HG03039 (cell line): Measurements from ENCODE around the gene ARHGAP4.

Experiments used
- ATAC-seq: cut with Tn5 transposase; IDR thresholded peaks from one replicate; pipeline ENCODE4 v1.9.1; 2021; ENCODE audit warnings: mild to moderate bottlenecking, moderate library complexity; ENCODE audit not compliant: unreplicated experiment

The ARHGAP4 gene

DNA sequence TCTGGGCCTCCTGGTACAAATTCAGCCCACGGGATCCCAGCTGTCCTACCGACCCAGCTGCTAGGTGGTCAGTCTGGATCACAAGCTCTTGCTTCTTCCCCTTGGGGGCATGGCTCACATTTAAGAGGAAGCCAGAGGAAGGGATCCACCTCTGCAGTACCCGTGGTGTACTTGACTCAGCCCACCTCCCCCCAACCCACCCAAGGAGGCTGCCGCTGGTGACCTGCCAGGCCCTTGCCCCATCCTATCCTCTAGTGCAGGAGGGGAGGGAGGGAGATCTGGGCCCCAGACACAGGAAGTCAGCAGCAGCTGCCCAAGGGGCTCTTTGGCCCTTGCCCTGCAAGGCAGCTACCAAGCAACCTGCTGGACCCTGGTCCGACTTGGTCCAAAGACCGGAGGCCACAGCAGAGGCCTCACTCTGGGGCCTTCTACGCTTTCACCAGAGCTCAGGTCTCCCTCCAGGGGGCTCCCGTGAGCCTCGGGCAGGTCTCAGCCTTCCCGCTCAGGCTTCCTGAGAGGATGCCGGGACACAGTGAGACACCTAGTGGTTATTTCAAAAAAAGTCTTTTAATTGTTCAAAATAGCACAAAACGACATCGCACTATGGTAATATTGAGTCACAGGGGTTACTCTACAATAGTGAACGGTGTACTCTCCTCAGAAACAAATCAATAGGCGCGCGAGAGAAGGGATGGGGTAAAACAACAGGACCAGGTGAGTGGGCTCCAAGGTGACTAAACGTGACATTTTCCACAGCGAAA lies 21.1 kb upstream of the ARHGAP4 start:
- peak; percentile 59 for ATAC-seq

DNA sequence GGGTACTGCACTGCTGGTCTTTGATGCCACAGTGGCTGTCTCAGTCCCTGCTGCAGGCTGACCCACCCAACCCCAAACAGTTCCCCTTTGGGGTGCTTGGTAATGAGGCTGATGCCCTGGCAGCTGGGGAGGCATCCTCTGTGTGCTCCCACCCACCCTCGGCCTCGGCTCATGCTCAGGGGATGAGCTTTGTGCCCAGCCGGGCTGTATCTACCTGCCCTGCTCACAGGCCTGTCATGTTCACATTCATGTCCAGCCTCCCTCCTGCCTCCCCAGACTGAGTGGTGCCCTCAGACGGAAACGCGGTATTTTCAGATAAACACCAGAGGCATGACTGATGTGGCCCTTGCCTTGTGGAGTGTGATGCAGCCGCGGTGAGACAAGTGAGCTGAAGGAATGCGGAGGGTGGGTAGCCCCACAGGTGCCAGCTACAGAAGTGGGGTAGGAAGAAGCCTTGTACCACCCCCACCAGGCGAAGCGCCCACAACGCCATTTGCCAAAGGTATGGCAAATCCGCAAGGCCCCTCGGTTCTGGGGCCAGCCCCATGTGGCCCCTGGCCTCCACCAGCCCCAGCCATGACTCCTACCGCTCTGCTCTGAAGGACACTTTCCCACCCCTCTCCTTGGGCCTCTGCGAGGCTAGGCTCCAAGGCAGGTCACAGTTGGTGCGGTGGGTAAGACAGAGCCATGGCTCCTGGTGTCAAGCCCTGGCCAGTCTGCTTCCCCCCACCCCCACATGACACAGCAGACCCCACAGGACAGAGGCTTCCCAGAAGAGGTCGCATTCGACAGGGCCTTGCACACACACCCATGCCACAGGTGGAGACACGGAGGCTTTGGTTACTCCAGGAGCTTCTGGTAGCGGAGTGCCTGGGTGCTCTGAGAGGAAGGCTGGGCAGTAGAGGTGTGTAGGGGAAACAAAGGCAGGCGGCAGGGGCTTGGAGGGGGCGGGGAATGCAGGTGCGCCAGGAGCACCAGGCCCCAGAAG lies 20.2 kb upstream of the ARHGAP4 start:
- ATAC-seq = no peak

DNA sequence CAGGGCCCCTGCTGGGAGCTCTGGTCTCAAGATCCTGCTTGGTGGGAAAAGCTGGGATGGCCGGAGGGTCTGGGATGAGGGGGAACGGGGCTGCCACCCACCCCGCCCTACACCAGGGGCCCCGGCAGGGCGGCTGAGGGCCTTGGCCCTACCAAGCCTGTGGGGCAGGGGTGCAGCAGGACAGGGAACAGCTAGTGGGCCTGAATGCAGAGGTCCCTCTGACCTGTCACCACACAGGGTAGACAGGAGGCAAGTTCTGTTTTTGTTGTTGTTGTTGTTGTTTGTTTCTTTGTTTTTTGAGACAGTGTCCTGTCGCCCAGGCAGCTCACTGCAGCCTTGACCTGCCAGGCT lies 18.7 kb upstream of the ARHGAP4 start:
- no peak for ATAC-seq

DNA sequence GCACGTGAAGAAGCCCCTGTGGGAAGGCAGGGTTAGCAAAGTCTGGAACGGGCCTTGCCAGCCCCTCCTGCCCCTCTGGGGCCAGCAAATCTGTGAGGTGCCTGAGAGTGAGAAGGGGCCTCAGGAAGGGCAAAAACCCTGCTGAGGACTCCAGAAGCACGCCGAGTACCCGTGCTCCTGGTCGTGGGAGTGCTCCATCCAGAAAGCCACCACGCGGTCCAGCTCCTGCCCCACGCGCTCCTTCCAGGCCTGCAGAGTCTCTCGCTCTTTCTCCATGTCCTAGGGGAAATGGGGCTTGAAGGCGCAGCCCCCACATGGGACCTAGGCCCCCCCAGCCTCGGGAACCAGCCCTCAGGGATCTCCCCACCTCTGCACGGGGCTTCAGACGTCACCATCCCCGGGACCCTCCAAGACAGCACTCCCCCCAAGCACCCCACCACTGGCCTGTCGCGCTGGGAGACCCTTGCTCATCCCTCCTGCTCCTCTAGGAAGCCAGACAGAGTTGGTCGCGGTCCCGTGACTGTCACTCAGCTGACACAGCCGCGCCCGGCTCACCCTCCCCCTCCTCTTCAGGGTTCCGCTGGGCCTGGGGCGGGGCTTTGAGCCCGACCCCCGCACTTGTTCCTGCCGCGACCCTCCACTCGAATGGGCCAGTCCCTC lies 18.2 kb upstream of the ARHGAP4 start, which contains the start of gene RENBP:
Gene RENBP, minus strand, starts transcription at position 504 of the 660 bp plus-strand sequence. Its CDS starts 33 bp downstream, at position 471.
- no peak for ATAC-seq

DNA sequence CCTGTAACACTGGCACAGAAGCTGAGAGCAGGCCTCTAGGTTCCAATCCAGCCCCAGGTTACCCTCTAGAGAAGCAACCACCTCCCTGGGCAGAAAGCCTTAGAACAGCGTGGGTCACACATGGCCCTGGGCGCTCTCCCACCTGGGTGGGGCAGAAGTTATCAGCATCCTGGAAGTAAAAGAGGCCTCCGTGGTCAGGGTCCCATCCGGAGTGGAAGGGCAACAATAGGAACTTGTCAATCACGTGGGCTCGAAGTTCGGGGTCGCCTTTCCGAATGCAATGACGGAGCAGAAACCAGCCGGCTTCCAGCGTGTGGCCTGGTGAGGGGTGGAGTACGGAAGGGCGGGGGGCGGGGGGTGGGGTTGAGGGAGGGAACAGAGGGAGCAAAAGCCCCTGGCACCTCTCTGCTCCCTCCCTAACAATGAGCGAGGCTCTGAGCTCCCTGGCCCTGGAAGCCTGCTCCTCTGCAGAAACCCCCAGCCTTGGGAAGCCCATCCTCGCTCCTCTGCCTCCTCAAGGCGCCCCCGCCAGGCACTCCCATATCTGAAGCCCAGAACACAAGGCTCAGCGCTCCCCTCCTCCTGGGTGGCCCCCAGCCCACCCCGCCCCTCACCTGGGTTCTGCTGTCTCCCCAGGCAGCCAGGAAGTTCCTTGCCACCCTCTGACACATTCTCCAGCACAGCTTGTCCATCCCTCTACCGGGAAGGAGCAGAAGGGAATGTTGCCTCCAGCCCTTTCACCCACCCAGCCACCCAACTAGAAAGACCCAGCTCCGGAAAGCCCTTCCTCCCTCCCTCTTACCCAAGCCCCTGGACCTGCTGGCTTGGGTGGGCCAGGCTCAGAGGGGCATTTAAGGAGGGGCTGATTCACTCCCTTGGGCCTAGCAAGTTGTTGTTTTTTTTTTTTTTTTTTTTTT lies 15.5 kb upstream of the ARHGAP4 start:
- ATAC-seq = no peak

DNA sequence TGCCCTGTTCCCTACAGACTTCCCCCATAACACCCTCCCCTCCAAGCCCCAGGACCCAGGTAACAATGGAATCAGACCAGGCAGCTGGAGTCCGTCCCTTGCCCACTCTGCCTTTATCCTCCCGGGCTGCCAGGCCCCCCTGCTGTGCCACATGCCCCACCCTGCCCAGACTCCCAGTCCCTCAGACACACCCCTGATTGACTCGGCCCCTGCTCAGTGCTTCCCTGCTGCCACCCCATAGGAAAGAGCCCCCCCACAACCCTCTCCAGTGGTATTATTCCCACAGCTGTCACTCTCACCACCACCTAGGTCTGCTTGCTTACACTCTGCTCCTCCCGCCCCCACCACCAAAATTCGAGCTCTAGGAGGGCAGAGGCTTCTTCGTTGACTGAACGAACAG lies 13.5 kb upstream of the ARHGAP4 start:
- no peak for ATAC-seq

DNA sequence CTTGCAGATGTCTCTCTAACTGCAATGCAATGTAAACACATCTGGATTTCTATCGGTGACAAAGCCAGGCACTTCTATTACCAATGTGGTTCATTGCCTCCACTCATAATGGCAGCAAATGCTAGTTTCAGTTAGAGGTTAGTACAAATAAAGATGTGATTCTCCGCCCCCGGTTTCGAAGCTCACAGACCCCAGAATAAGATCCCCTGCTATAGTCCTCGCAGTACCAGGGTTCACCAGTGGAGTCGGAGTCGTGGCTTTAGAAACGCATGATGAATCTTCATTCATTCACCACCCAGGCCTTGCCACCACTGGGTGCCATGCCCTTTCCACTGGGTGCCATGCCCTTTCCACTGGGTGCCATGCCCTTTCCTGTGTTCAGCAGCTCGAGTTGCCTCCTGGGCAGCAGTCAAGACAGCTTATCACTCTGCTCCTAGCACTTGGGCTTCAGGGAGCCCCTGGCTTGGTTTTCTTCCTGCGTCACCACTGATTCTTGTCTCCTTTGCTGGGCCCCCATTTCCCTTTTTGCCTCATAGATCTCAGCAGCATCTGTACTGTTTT lies 12.2 kb upstream of the ARHGAP4 start:
- no peak for ATAC-seq

DNA sequence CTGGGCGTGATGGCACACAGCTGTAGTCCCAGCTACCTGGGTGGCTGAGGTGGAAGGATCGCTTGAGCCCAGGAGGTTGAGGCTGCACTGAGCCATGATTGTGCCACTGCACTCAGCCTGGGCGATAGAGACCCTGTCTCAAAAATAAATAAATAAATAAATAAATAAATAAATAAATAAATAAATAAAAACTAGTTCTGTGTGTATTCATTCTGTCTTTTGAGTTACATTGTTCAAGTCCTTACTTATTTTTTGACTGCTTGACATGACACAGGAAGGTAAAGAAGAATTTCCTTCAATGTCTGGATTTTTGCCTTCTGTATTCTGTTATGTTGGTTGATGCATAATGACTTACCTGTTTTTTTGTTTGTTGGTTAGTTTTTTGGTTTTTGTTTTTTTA lies 11.0 kb upstream of the ARHGAP4 start:
- ATAC-seq = no peak

DNA sequence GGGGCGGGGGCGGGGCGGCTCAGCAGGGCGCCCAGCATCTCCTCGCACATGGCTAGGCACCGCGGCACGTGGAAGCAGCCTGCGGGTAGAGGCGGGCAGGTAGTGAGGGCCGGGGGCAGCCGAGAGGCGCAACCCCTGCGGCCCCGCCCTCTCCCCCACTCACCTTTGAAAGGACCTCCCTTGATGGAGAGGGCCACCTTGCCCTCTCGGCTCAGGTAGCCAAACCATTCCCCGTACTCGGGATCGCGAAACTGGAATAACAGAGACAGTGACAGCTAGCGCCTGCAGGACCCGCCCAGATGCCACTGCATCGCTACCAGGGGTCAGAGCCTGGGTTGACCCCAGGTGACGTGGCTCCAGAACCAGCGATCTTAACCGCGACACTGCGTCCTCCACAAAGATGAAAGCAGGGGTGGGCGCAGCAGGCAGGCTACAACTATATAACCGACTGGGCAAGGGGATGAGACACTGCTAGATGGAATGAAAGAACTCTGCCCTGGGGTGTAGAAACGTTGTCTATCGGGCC lies 9.3 kb upstream of the ARHGAP4 start:
- no peak for ATAC-seq

DNA sequence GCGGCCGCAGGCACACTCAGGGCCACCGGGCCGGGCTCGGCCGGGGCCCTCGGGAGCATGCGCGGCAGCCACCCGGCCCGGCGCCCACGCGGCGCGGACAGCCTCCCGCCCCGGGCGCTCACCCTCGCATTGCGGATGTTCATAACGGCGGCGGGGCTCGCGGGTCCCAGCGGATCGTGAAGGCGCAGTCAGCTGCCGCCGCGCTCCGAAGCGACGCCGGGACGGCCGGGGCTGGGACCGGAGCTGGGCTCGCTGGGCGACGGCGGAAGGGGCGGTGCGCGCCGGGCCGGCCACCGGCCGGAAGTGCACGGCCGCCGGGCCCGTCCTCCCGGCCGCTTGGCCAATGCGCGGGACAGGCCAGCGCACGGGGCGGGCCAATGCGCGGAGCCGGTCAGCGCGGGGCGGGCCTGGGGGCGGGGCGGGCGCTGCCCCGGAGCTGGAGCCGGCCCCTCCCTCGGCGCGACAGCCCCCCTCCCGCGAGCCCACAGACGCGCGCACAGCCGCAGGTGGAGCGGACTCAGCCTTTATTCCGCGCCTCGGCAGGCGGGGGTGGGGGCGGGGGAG lies 8.8 kb upstream of the ARHGAP4 start, which contains the start of gene NAA10:
Gene NAA10, minus strand, starts transcription at position 276 of the 564 bp plus-strand sequence. Its CDS starts 133 bp downstream, at position 143.
- ATAC-seq = peak; percentile 85

DNA sequence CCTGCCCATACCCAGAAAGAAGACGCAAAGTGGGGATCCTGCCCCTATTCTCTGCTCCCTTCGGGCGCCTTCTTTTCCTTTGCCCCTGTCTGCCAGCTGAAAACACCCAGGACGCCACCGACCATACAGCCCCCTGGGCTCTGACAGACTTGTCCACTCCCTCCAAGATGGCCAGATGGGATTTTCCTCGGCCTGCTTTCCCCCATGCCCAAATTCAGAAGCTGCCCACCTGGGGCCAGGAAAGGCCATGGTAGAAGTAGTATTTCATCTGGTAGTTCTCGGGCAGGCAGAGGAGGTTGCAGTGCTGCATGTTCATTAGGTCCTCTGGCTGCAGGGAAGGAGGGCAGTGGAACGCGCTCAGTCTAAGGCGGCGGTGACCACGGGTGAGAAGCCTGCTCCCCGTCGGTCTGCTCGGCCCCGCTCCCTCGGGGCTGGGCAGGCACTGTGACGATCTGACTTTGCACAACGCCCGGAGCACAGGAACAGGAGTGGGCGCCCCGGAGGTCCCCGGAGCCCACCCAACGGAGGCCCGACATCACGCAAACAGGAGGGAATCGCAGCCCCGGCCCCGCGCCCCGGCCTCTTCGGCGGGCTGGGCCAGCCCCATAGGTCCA lies 8.2 kb upstream of the ARHGAP4 start:
- no peak for ATAC-seq

DNA sequence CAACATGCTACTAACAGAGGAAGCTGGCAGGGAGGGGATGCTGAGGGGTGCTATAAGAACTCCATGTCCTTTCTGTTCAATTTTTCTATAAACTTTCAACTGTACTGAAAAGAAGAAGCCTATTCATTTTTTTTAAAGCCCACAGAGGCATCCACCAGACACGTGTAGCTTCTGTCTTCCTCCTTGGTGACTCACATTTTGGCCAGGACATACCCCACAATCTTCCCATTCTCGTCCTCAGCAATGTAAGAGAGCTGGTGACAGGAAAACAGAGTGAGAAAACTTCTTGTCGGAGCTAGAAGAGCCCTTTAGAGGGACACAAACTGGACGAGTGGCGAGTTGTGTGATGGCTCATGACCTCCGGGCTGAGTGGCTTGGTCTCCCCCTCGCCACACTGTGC lies 7.7 kb upstream of the ARHGAP4 start:
- no peak for ATAC-seq

DNA sequence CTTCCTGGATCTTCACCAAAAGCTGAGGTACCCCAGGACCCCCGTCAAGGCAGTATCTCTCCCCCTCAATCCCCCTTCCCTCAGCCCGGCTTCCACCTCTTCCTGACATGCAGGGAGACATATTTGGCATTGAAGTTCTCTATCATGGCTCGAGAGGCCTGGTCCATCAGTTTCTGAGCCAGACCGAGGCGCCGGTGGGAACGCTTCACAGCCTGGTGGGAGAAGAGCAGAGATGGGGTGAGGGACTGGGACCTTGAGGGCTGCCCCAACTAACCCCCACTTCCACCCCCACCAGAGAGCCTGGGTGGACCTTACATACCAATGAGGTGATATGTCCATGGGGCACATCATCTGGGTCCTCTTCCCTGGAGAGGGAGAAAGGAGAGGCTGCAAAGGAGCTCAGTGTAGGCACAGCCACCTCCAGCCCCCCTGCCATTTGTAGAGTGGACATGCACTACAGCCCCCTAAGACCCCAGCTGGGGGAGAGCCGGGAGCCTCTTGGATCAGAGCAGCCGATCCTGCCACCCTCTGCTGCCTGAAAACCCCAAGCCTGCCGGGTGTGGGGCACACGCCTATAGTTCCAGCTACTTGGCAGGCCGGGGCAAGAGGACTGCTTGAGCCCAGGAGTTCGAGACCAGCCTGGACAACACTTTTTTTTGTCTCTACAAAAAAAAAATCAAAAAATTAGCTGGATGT lies 6.3 kb upstream of the ARHGAP4 start:
- no peak for ATAC-seq

DNA sequence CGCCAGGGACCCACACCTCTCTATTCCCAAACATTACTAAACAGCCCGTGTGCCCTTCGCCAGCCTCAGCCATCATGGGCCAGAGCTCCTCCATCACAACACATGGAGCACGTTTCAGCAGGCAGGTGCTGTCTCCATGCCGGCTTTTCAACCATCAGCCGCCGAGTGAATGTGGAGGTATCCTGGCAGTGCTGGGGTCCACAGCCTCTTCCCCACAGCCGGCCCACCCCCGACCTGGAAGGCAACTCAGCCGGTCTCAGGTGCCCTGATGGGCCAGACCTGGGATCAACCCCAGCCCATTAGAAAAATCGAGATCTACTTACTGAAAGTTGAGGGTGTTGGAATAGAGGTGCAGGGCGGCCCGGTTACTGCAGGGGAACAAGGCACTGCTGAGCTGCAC lies 5.7 kb upstream of the ARHGAP4 start:
- no peak for ATAC-seq

DNA sequence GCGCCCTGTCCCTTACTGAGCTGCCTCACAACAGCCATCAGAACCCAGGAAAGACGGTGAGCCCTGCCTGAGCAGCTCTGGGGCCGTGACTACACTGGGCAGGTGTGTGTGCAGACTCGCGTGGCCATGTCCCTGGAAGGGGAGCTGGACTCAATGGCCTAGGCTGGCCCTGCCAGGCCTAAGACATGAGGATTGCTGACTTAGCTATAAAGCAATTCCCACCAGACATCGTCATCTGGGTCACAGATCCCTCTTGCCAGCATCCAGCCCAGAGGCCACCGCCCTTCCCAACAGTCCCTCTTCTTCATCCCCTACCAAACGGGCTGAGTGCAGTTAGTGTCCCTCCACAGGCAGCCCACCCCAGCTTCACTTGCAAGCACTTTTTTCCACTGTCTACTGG lies 5.1 kb upstream of the ARHGAP4 start:
- no peak for ATAC-seq

DNA sequence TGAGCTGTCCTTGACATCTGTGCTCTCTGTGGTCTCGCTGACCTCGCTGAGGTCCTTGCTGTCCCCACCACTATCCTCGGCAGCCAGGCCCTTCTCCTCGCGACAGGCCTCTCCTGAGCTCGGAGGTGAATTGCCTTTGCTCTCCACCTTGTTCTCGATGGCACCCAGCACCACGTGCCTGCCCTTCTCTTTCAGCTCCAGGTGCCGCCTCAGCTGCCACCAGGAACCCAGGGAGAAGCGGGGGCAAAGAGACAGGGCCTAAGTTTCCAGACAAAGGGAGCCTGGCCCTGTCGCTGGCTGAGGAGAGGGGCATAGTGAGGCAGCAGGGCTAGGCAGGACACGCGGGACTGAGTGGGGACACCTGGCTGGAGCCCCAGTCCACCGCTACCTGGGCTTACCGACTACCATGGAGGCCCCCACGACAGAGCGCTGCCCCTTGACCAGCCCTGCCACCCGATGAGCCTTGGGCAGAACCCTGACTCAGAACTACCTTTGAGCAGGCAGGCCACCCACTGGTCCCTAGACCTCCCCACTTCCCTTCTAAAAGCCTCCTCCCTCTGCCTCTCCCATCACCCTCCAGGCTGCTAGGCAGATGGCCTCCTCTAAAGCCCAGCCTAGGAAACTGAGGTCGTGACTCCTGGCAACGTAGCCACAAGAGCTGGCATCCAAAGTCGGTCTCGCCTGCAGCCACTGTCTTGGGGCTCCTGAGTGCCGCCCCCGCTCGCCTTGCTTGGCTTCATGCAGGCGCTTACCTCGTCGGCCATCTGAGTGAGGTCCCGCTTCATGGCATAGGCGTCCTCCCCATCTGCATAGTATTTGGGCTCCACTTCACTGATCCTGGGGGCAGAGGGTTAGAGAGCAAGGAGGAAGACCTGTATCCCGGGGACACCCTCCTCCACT lies 4.2 kb upstream of the ARHGAP4 start:
- no peak for ATAC-seq

DNA sequence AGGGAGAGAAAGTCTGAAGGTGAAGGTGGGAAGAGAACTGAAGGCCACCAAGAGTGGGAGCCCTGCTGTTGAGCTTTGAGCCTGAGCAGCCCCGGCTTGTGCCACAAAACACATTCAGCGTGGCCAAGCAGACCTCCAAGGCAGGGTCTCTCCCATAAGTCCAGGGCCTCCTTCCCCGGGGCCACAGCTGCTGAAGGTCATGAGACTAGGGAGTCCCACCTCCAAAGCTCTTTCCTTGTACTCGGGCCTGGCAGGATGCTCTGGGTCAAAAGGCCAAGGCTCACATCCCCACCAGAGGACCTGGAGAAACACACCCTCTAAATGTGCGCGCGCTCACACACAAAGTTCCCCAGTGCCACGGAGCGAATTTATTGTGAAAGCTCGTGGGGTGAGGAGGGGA lies 3.5 kb upstream of the ARHGAP4 start:
- ATAC-seq = no peak
